Right lobe of liver (tissue), 4 donors: ENCODE measurements around the gene RNF40.

ENCODE experiments used
- POLR2A ChIP-seq: fragments of 450-650 bp; IDR thresholded peaks from one replicate; pipeline ENCODE4 v1.6.1; 2017; ENCODE audit warnings: antibody characterized with exemption, mild to moderate bottlenecking
- TF ChIP-seq, protein P1 (sequence below), 4 donors: fragments of 200-600 bp in 3 of 4; fragments of 450-650 bp in 1 of 4; IDR thresholded peaks; one replicate each; pipeline versions ENCODE4 v1.5.1 to v1.8.0; 2016 to 2022; ENCODE audit warnings: antibody characterized with exemption in 4 of 4, mild to moderate bottlenecking in 2 of 4
- donor health status: DM: no; HTN: no; CAD: no.
- donor health status: DM: no; HTN: no; CAD: no.
- donor health status: DM: no; HTN: yes; CAD: no.

DNA sequence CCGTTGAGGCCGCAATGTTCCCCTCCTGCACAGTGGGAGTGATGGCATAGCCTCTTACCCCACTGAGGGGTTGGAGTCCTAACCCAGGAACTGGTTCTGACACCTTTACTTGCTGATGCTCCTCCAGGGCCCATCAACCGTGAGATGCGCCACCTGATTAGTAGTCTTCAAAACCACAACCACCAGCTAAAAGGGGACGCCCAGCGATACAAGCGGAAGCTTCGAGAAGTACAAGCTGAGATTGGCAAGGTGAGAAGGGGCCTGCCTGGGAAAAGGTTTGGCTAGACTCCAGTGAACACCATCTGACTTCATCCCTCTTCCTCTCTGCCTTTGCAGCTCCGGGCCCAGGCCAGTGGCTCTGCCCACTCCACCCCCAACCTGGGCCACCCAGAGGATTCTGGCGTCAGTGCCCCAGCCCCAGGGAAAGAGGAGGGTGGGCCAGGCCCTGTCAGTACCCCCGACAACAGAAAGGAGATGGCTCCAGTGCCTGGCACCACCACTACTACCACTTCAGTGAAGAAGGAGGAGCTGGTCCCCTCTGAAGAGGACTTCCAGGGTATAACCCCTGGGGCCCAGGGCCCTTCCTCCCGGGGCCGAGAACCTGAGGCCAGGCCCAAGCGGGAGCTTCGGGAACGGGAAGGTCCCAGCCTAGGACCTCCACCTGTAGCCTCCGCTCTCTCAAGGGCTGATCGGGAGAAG, 5.8 kb downstream of the RNF40 start:
- TF ChIP-seq, protein P1, sequence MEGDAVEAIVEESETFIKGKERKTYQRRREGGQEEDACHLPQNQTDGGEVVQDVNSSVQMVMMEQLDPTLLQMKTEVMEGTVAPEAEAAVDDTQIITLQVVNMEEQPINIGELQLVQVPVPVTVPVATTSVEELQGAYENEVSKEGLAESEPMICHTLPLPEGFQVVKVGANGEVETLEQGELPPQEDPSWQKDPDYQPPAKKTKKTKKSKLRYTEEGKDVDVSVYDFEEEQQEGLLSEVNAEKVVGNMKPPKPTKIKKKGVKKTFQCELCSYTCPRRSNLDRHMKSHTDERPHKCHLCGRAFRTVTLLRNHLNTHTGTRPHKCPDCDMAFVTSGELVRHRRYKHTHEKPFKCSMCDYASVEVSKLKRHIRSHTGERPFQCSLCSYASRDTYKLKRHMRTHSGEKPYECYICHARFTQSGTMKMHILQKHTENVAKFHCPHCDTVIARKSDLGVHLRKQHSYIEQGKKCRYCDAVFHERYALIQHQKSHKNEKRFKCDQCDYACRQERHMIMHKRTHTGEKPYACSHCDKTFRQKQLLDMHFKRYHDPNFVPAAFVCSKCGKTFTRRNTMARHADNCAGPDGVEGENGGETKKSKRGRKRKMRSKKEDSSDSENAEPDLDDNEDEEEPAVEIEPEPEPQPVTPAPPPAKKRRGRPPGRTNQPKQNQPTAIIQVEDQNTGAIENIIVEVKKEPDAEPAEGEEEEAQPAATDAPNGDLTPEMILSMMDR (IDR thresholded peaks at IDR 0.05) = no peak
- no peak for TF ChIP-seq POLR2A
